WTC11 (cell line): ENCODE results near the gene ZMYND11. TPM values are rescaled to one million over a fixed set of nuclear protein-coding genes. Genes with fewer than 3 reads are reported as not detected.

Experiments used
- ATAC-seq: fragments of 200-7000 bp; cut with Tn5 transposase; 2 replicates; pipeline ENCODE4 v1.10.0; 2021; ENCODE audit warnings: mild to moderate bottlenecking, moderate library complexity
- CTCF ChIA-PET: fragments of 300-600 bp; sonication (Branson Sonifier 250); formaldehyde crosslinking; loops from one replicate; lab custom pipeline; 2021; ENCODE audit warnings: antibody characterized with exemption; lab: Charles Lee
- POLR2A ChIA-PET: fragments of 350-600 bp; sonication (Branson Sonifier 250); formaldehyde crosslinking; loops from one replicate; lab custom pipeline; 2021; ENCODE audit warnings: antibody characterized with exemption; lab: Charles Lee
- DNase-seq: peaks from one replicate; pipeline ENCODE4 v3.0.0; 2021; ENCODE audit warnings: low spot score
- H3K27ac Mint-ChIP-seq: 2 replicates; pipeline ENCODE4 v1.8.0; 2021; ENCODE audit warnings: mixed read lengths
- H3K27me3 Mint-ChIP-seq: 2 replicates; pipeline ENCODE4 v1.8.0; 2021; ENCODE audit warnings: low read depth, mild to moderate bottlenecking, moderate library complexity, mixed read lengths
- H3K36me3 Mint-ChIP-seq: 2 replicates; pipeline ENCODE4 v1.8.0; 2021; ENCODE audit warnings: mixed read lengths
- H3K4me1 Mint-ChIP-seq: 2 replicates; pipeline ENCODE4 v1.8.0; 2022; ENCODE audit warnings: mixed read lengths
- H3K4me3 Mint-ChIP-seq: 2 replicates; pipeline ENCODE4 v1.8.0; 2021; ENCODE audit warnings: mild to moderate bottlenecking, moderate library complexity, mixed read lengths
- H3K9me3 Mint-ChIP-seq: 2 replicates; pipeline ENCODE4 v1.8.0; 2021; ENCODE audit warnings: mixed read lengths
- AFF4 ChIP-seq: sonication (generic); formaldehyde crosslinking; IDR thresholded peaks from 2 replicates; pipeline ENCODE4 v1.8.1; 2023; ENCODE audit warnings: mild to moderate bottlenecking, missing genetic modification reagents, borderline replicate concordance
- AR ChIP-seq: fragments of 250-450 bp; sonication (Bioruptor Pico); IDR thresholded peaks from 2 replicates; pipeline ENCODE4 v1.9.0; 2021; ENCODE audit warnings: mild to moderate bottlenecking
- GRHL2 ChIP-seq: fragments of 250-450 bp; sonication (Bioruptor Pico); IDR thresholded peaks from 2 replicates; pipeline ENCODE4 v1.8.0; 2022; ENCODE audit warnings: mild to moderate bottlenecking, moderate library complexity; ENCODE audit not compliant: insufficient replicate concordance, severe bottlenecking
- HMGA2 ChIP-seq: fragments of 250-450 bp; sonication (Bioruptor Pico); IDR thresholded peaks from 2 replicates; pipeline ENCODE4 v1.4.0; 2021; ENCODE audit warnings: mild to moderate bottlenecking, moderate library complexity
- IRF2 ChIP-seq: sonication (generic); formaldehyde crosslinking; IDR thresholded peaks from 2 replicates; pipeline ENCODE4 v1.8.0; 2022; ENCODE audit warnings: low read depth, missing genetic modification reagents, borderline replicate concordance
- KAT7 ChIP-seq: sonication (generic); formaldehyde crosslinking; IDR thresholded peaks from 2 replicates; pipeline ENCODE4 v1.8.1; 2023; ENCODE audit warnings: missing genetic modification reagents, mild to moderate bottlenecking, borderline replicate concordance
- NFATC4 ChIP-seq: fragments of 250-450 bp; sonication (Bioruptor Pico); IDR thresholded peaks from 2 replicates; pipeline ENCODE4 v1.9.0; 2021; ENCODE audit warnings: mild to moderate bottlenecking
- NR2C2 ChIP-seq: sonication (generic); formaldehyde crosslinking; IDR thresholded peaks from 2 replicates; pipeline ENCODE4 v1.8.0; 2022; ENCODE audit warnings: mild to moderate bottlenecking, missing genetic modification reagents
- NR3C1 ChIP-seq: sonication (generic); formaldehyde crosslinking; conservative IDR thresholded peaks from 2 replicates; pipeline ENCODE4 v1.8.1; 2023; ENCODE audit warnings: low read depth, mild to moderate bottlenecking, missing genetic modification reagents
- TEAD1 ChIP-seq: sonication (generic); formaldehyde crosslinking; IDR thresholded peaks from 2 replicates; pipeline ENCODE4 v1.8.0; 2022; ENCODE audit warnings: mild to moderate bottlenecking, missing genetic modification reagents
- ZBTB43 ChIP-seq: sonication (generic); formaldehyde crosslinking; IDR thresholded peaks from 2 replicates; pipeline ENCODE4 v1.8.1; 2023; ENCODE audit warnings: mild to moderate bottlenecking, missing genetic modification reagents
- ZMAT4 ChIP-seq: fragments of 250-450 bp; sonication (Bioruptor Pico); IDR thresholded peaks from 2 replicates; pipeline ENCODE4 v1.9.0; 2021; ENCODE audit warnings: mild to moderate bottlenecking
- ZNF138 ChIP-seq: sonication (generic); formaldehyde crosslinking; conservative IDR thresholded peaks from 2 replicates; pipeline ENCODE4 v1.8.1; 2022; ENCODE audit warnings: mild to moderate bottlenecking, moderate library complexity, missing genetic modification reagents
- ZNF396 ChIP-seq: fragments of 250-450 bp; sonication (Bioruptor Pico); IDR thresholded peaks from 2 replicates; pipeline ENCODE4 v1.8.0; 2021; ENCODE audit warnings: mild to moderate bottlenecking, moderate library complexity, borderline replicate concordance
- total RNA-seq: library from RNA; stranded (reverse); gene quantifications from 3 replicates; pipeline ENCODE4 v1.2.3, GENCODE V29; 2021
- TF ChIP-seq, protein P1 (sequence below): sonication (generic); formaldehyde crosslinking; IDR thresholded peaks from 2 replicates; pipeline ENCODE4 v1.8.0; 2023; ENCODE audit warnings: missing genetic modification reagents
- TF ChIP-seq, protein P2 (sequence below): fragments of 250-450 bp; sonication (Bioruptor Pico); IDR thresholded peaks from 2 replicates; pipeline ENCODE4 v2.1.2; 2022; ENCODE audit warnings: mild to moderate bottlenecking, moderate library complexity
- TF ChIP-seq, protein P3 (sequence below): fragments of 250-450 bp; sonication (Bioruptor Pico); IDR thresholded peaks from 2 replicates; pipeline ENCODE4 v1.8.0; 2021; ENCODE audit warnings: mild to moderate bottlenecking

ZMYND11 gene
- total RNA-seq, 1 experiment from 2014 or later = 22.3 TPM

- TF ChIP-seq AFF4 = no peak
- TF ChIP-seq, protein P1, sequence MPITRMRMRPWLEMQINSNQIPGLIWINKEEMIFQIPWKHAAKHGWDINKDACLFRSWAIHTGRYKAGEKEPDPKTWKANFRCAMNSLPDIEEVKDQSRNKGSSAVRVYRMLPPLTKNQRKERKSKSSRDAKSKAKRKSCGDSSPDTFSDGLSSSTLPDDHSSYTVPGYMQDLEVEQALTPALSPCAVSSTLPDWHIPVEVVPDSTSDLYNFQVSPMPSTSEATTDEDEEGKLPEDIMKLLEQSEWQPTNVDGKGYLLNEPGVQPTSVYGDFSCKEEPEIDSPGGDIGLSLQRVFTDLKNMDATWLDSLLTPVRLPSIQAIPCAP (CRISPR knock-in tag) = no peak
Observed at GRCh38 chr10:282294-283139, 147.3 kb downstream of the ZMYND11 start (continued).

- H3K36me3 Mint-ChIP-seq = no peaks in the 10 kb centered on the region
- peak; percentile 33; the same call in 1 of the 2 replicates for ATAC-seq
Observed at GRCh38 chr10:283140-283479, 147.9 kb downstream of the ZMYND11 start.

More at GRCh38 chr10:283140-283479, 147.9 kb downstream of the ZMYND11 start:
- peaks cover 7% of the 10 kb centered on the region for H3K4me1 Mint-ChIP-seq
- ChIA-PET CTCF (interaction anchor here (0.8 to 1.3 kb wide), 3 partner anchors 13 to 506 kb away, joined by 3 read pairs; no protein-coding TSS in a partner anchor), POLR2A (no interaction called here)
- H3K4me3 Mint-ChIP-seq = no peak overlapping the region
- no peaks in the 10 kb centered on the region; the same call in 1 of the 2 replicates for H3K27me3 Mint-ChIP-seq
- TF ChIP-seq ZMAT4 (no peak), KAT7 (CRISPR knock-in tag) (no peak), ZBTB43 (no peak), GRHL2 (CRISPR knock-in tag) (no peak), NR2C2 (CRISPR knock-in tag) (no peak), AR (no peak), IRF2 (CRISPR knock-in tag) (no peak), TEAD1 (CRISPR knock-in tag) (no peak), HMGA2 (no peak), NR3C1 (CRISPR knock-in tag) (no peak), ZNF138 (CRISPR knock-in tag) (no peak), NFATC4 (CRISPR knock-in tag) (no peak), ZNF396 (no peak)
- TF ChIP-seq, protein P2, sequence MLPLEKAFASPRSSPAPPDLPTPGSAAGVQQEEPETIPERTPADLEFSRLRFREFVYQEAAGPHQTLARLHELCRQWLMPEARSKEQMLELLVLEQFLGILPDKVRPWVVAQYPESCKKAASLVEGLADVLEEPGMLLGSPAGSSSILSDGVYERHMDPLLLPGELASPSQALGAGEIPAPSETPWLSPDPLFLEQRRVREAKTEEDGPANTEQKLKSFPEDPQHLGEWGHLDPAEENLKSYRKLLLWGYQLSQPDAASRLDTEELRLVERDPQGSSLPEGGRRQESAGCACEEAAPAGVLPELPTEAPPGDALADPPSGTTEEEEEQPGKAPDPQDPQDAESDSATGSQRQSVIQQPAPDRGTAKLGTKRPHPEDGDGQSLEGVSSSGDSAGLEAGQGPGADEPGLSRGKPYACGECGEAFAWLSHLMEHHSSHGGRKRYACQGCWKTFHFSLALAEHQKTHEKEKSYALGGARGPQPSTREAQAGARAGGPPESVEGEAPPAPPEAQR (CRISPR knock-in tag) = no peak
- TF ChIP-seq, protein P3, sequence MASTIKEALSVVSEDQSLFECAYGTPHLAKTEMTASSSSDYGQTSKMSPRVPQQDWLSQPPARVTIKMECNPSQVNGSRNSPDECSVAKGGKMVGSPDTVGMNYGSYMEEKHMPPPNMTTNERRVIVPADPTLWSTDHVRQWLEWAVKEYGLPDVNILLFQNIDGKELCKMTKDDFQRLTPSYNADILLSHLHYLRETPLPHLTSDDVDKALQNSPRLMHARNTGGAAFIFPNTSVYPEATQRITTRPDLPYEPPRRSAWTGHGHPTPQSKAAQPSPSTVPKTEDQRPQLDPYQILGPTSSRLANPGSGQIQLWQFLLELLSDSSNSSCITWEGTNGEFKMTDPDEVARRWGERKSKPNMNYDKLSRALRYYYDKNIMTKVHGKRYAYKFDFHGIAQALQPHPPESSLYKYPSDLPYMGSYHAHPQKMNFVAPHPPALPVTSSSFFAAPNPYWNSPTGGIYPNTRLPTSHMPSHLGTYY (CRISPR knock-in tag) = no peak
- DNase-seq = no peak
- no peaks in the 10 kb centered on the region for H3K9me3 Mint-ChIP-seq
- H3K27ac Mint-ChIP-seq = peak overlapping the region; percentile 60; the same call in 1 of the 2 replicates
